Activated T-cell treated with anti-CD3 and anti-CD28 coated beads, Interleukin-2, amount 50 U/mL, for 24 hours (primary cell): ENCODE measurements around the gene TBX5.

Experiments used
- DNase-seq: peaks from one replicate; pipeline ENCODE4 v3.0.0-alpha.2; 2020
- H3K27ac Mint-ChIP-seq: 2 replicates; pipeline ENCODE4 v1.8.0; 2020; ENCODE audit warnings: mild to moderate bottlenecking, mixed read lengths
- H3K27me3 Mint-ChIP-seq: 2 replicates; pipeline ENCODE4 v1.8.0; 2020; ENCODE audit warnings: mixed read lengths
- H3K36me3 Mint-ChIP-seq: 2 replicates; pipeline ENCODE4 v1.8.0; 2020; ENCODE audit warnings: low read depth, mixed read lengths
- H3K4me1 Mint-ChIP-seq: 2 replicates; pipeline ENCODE4 v1.8.0; 2020; ENCODE audit warnings: low read depth, mixed read lengths
- H3K4me3 Mint-ChIP-seq: 2 replicates; pipeline ENCODE4 v1.8.0; 2020; ENCODE audit warnings: mild to moderate bottlenecking, moderate library complexity, mixed read lengths
- H3K9me3 Mint-ChIP-seq: 2 replicates; pipeline ENCODE4 v1.8.0; 2020; ENCODE audit warnings: mixed read lengths

The TBX5 gene

DNA sequence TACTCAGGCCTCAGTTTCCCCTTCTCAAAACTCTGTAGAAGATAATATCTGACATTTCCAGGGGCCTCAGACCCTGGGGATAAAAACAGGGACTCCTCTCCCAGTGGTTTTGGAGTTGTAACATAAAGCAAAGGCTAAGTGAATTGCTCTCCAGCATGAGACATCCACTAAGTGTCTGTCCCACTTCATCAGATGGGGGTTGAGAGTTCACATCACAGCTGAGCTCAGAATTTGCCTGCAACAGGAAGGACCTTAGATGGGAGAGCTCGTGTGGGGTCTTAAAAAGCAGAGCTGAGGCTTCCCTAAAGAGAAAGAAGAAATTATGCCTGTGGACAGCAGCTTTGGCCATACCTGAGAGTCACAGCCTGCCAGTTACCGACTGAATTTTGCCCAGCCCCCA lies 61.1 kb downstream of the TBX5 start:
- Mint-ChIP-seq H3K4me1 (no peaks in the 10 kb centered on the region), H3K4me3 (no peak overlapping the region), H3K9me3 (no peaks in the 10 kb centered on the region), H3K27me3 (no peaks in the 10 kb centered on the region), H3K27ac (no peak overlapping the region), H3K36me3 (no peaks in the 10 kb centered on the region)
- DNase-seq: no peak

DNA sequence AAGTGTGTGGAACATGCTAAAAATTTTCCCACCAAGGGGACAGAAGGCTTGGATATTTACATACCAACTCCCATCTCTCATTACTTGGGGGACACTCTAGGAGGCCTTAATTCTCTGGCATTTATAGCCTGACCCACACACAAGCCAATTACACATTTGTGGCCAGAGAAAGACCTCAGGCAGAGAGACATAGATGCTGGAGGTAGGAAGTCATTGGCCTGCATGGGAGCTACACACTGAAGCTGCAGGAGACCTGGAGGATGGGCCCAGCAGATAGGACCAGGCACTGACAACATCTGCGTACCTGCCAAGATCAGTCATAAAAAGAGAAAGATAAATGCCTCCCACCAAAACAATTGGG lies 61.7 kb downstream of the TBX5 start:
- H3K4me3 Mint-ChIP-seq: no peak overlapping the region
- no peak overlapping the region for H3K27ac Mint-ChIP-seq
- DNase-seq: no peak
- H3K36me3 Mint-ChIP-seq: no peaks in the 10 kb centered on the region
- H3K27me3 Mint-ChIP-seq: no peaks in the 10 kb centered on the region
- H3K4me1 Mint-ChIP-seq: no peaks in the 10 kb centered on the region
- no peaks in the 10 kb centered on the region for H3K9me3 Mint-ChIP-seq

DNA sequence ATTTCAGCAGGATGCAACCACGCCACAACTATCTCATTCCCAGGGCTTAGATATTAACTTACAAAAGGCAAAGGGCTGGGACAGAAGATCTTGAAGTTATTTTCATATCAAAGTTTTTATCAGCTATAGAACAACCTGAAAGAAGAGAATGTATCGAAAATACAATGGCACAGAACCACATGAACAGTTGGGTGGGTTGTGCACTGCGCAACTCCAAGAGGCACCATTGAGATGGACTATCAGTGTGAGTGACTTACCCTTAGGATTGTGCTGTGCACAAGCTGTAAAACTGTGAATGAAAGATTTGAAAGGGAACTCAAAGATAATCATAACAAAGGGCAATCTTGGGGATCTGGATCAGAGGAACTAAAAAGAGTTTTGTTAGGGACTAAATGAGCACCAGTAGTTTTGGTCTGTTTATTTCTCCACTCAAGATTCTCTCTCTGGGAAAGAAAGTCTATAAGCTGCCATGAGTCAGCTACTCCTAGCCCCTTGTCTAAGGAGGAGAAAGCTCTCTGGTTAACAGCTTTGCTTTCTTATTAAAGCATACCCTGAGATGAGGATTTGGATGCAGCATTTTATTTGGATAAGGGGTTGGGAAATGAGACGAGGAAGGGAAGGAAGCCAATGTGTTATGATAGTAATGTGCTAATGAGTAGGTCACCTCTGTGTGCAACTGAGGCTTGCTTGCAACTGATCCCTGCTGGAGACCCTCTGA lies 62.2 kb downstream of the TBX5 start:
- Mint-ChIP-seq H3K4me3 (no peak overlapping the region), H3K36me3 (no peaks in the 10 kb centered on the region), H3K4me1 (no peaks in the 10 kb centered on the region), H3K9me3 (no peaks in the 10 kb centered on the region), H3K27me3 (no peaks in the 10 kb centered on the region), H3K27ac (no peak overlapping the region)
- no peak for DNase-seq

DNA sequence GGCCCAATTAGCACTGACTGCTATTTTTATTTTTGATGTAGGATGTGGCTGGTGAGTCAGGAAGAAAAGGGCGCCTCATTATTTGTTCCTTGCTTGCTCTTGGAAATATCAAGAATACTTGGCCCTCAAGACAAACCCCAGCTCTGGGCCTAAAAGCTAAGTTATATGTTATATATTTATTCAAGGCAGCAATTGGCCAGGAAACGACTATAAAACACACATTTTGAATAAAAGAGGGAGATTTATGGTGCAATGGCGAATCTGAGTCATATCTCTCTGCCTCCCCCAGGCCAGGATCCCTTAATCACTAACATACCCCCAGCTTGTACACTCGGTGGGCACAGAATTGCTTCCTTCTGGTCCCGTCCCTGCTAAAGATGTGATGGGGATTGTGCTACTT lies 63.3 kb downstream of the TBX5 start:
- Mint-ChIP-seq H3K4me1 (no peaks in the 10 kb centered on the region), H3K9me3 (peaks cover 4% of the 10 kb centered on the region), H3K4me3 (no peak overlapping the region), H3K27ac (no peak overlapping the region), H3K27me3 (peaks cover 5% of the 10 kb centered on the region), H3K36me3 (no peaks in the 10 kb centered on the region)
- no peak for DNase-seq

DNA sequence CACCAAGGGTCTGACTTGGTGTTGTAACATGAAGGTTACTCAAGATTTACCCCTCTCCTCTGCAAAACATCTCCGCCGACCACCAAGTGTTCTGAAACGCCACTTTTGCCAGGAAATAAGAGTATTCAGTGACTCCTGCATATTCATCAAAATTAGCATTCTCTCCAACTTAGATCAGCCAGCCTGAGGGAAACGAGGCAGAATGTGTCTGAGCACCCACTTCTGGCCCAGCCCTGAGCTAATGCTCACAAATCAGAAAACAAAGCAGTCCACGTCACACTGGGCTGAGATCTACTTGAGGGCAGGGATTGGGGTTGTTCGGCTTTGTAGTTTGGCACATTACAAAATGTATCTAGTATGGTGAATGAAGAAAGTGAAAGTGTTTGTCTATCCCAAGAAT lies 64.3 kb downstream of the TBX5 start:
- Mint-ChIP-seq H3K36me3 (no peaks in the 10 kb centered on the region), H3K4me1 (no peaks in the 10 kb centered on the region), H3K4me3 (no peak overlapping the region), H3K27me3 (peaks cover 9% of the 10 kb centered on the region), H3K27ac (no peak overlapping the region), H3K9me3 (peaks cover 4% of the 10 kb centered on the region)
- no peak for DNase-seq

DNA sequence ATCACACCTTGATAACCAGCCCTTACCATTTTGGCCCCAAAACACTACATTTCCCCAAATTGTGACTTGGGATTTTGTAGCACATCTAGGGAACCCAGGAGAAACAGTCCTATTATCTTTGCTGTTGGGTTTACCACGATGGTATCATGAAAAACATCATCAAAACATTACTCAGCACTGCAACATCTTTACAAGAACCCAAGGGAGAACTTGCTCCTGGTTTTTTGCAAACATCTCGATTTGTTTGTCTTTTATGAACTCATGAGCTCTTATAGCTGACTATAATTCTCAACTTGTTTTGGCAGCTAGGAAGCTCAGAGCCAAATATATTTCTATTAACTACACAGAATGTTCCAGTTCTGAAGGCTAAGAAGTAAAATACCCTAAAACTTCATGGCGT lies 65.7 kb downstream of the TBX5 start:
- H3K4me3 Mint-ChIP-seq: no peak overlapping the region
- peaks cover 9% of the 10 kb centered on the region for H3K27me3 Mint-ChIP-seq
- H3K4me1 Mint-ChIP-seq: no peaks in the 10 kb centered on the region
- H3K36me3 Mint-ChIP-seq: no peaks in the 10 kb centered on the region
- DNase-seq: no peak
- no peak overlapping the region for H3K27ac Mint-ChIP-seq
- H3K9me3 Mint-ChIP-seq: peaks cover 4% of the 10 kb centered on the region

DNA sequence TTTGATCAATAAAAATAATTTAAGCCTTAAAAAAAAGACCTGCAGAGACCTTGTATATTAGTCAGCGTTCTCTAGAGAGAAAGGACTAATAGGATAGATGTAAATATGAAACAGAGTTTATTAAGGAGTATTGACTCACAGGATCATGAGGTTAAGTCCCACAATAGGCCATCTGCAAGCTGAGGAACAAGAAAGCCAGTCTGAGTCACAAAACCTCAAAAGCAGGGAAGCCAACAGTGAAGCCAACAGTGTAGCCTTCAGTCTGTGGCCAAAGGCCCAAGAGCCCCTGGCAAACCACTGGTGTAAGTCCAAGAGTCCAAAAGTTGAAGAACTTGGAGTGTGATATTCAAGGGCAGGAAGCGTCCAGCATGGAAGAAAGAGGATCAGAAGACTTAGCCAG lies 66.3 kb downstream of the TBX5 start:
- no peak for DNase-seq
- H3K4me3 Mint-ChIP-seq: no peak overlapping the region
- H3K36me3 Mint-ChIP-seq: no peaks in the 10 kb centered on the region
- peaks cover 9% of the 10 kb centered on the region for H3K27me3 Mint-ChIP-seq
- peaks cover 4% of the 10 kb centered on the region for H3K9me3 Mint-ChIP-seq
- H3K27ac Mint-ChIP-seq: no peak overlapping the region
- H3K4me1 Mint-ChIP-seq: no peaks in the 10 kb centered on the region

DNA sequence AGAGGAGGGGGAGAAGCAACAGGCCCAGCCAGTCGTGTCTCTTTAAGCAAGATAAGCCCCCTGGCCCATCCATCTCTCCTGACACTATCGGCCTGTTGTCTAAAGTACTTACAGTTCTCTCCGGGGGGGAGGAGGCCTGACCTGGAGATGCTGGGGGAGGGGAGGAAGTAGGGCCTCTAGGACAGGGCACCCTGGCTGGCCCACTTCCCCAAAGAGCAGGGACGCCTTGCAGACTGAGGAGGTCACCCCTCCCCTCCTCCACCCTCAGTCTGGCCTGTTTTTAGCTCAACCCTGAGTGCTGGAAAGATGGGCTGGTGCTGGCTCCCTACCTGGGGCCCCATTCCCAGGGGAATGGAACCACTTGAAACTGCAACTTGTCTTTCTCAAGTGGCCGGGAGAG lies 70.3 kb downstream of the TBX5 start:
- Mint-ChIP-seq H3K4me1 (no peaks in the 10 kb centered on the region), H3K27me3 (peaks cover 9% of the 10 kb centered on the region), H3K27ac (no peak overlapping the region), H3K9me3 (peaks cover 12% of the 10 kb centered on the region), H3K36me3 (no peaks in the 10 kb centered on the region), H3K4me3 (no peak overlapping the region)
- DNase-seq: no peak

DNA sequence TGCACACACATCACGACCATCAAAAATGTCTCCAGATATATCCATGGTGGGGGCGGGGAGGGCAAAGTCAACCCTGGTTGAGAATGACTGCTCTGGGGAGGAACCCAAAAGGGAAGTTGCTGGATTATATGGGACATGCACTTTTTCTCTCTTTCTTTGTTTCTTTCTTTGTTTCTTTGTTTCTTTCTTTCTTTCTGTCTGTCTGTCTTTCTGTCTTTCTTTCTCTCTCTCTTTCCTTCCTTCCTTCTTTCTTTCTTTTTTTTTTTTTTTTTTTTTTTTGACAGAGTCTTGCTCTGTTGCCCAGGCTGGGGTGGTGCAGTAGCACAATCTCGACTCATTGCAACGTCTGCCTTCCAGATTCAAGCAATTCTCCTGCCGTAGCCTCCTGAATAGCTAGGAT lies 71.5 kb downstream of the TBX5 start:
- no peak overlapping the region for H3K27ac Mint-ChIP-seq
- peaks cover 12% of the 10 kb centered on the region for H3K9me3 Mint-ChIP-seq
- no peak for DNase-seq
- H3K27me3 Mint-ChIP-seq: peaks cover 9% of the 10 kb centered on the region
- H3K4me1 Mint-ChIP-seq: no peaks in the 10 kb centered on the region
- no peaks in the 10 kb centered on the region for H3K36me3 Mint-ChIP-seq
- H3K4me3 Mint-ChIP-seq: no peak overlapping the region

DNA sequence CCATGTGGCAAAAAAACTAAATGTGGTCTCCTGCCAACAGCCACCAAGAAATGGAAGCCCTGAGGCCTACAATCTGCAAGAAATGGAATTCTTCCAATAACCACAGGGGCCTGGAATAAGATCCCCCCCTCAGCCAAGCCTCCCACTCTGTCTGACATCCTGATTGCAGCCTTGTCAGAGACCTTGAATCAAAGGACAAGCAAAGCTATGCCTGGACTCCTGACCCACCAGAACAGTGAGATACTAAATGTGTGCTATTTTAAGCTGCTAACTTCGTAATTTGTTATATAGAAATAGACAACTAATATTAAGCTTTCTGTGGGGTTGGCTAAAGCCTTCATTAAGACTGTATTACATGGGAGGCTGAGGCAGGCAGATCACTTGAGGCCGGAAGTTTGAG lies 77.7 kb downstream of the TBX5 start:
- Mint-ChIP-seq H3K4me1 (no peaks in the 10 kb centered on the region), H3K9me3 (peaks cover 6% of the 10 kb centered on the region), H3K27me3 (no peaks in the 10 kb centered on the region), H3K27ac (no peak overlapping the region), H3K4me3 (no peak overlapping the region), H3K36me3 (no peaks in the 10 kb centered on the region)
- no peak for DNase-seq

DNA sequence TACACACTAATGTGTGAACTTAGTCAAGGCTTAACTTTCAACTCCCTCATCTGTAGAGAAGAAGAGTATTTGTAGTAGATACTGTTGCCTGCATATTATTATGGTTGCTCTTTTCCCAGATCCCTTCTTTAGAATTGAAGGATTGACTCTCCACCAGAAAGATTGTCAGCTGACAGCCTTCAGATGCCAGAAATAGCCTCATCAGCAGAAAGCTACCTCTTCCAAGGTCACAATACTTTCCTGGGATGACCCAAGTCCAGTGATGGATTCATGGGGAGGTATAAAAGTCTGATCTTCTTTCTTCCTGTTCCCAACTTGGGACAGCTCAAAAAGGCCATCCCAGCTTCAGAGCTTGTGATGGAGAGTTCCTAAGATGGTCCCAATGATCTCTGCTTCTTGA lies 78.2 kb downstream of the TBX5 start:
- Mint-ChIP-seq H3K27ac (no peak overlapping the region), H3K27me3 (no peaks in the 10 kb centered on the region), H3K36me3 (no peaks in the 10 kb centered on the region), H3K4me3 (no peak overlapping the region), H3K4me1 (no peaks in the 10 kb centered on the region), H3K9me3 (peaks cover 6% of the 10 kb centered on the region)
- DNase-seq: no peak

DNA sequence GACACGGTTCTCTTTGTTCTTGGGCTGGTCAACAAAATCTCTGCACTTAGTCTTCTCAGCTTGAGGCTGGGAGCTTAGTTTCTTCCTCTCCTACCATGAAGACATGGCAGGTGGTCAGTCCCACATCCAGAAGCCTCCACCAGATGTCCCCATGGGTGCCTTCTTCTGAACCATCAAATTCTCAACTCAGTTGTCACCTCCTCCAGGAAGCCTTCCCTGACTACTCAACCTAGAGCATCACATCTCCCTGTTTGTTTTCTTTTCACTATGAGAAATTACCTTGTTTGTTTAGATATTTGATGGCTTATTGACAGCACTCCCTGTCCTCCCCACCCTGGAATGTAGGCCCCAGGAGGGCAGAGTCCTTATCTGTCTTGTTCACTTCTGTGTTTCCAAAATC lies 84.4 kb downstream of the TBX5 start:
- H3K4me3 Mint-ChIP-seq: no peak overlapping the region
- no peaks in the 10 kb centered on the region for H3K4me1 Mint-ChIP-seq
- no peak overlapping the region for H3K27ac Mint-ChIP-seq
- H3K27me3 Mint-ChIP-seq: peaks cover 6% of the 10 kb centered on the region
- DNase-seq: no peak
- H3K9me3 Mint-ChIP-seq: peaks cover 2% of the 10 kb centered on the region
- no peaks in the 10 kb centered on the region for H3K36me3 Mint-ChIP-seq

DNA sequence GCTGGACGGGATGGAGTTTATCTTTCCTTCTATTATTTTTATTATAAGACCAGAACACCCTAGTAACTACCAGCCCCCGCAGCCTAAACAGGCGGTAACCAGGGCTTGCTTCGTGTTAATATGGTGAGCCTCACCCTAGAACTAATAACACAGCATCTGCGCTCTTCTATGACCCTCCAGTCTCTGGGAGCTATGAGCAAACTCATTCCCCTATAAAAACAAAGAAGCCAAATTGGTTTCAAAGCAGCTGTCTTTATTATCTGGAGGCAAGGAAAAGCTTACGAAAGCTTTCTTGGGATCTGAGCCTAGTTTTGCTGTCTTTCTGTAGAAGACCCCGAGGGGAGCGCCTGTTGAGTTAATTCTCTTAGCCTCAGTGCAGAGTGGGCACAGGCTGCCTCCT lies 85.0 kb downstream of the TBX5 start:
- Mint-ChIP-seq H3K36me3 (no peaks in the 10 kb centered on the region), H3K9me3 (peaks cover 2% of the 10 kb centered on the region), H3K4me1 (no peaks in the 10 kb centered on the region), H3K27ac (no peak overlapping the region), H3K4me3 (no peak overlapping the region), H3K27me3 (peaks cover 6% of the 10 kb centered on the region)
- no peak for DNase-seq

DNA sequence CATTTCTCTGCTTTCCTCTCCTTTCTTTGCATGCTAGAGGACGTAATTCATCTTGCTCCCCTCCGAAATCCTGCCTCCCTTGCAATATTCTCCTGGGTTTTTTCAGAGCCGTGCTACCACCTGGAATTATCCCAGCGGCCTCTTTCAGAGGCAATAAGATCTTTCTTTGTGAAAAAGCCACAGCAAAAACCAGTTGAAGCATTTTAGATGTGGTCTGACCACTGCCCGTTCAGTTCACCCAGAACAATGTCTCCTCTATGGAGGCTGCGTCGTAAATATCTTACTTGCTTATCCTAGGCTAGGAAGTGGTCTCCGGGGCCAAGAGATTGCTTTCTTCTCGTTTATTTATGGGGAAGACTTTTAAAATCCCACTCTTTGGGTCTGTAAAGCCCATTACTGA lies 85.8 kb downstream of the TBX5 start:
- H3K27me3 Mint-ChIP-seq: peaks cover 6% of the 10 kb centered on the region
- peaks cover 2% of the 10 kb centered on the region for H3K9me3 Mint-ChIP-seq
- H3K36me3 Mint-ChIP-seq: no peaks in the 10 kb centered on the region
- H3K4me1 Mint-ChIP-seq: no peaks in the 10 kb centered on the region
- no peak overlapping the region for H3K4me3 Mint-ChIP-seq
- H3K27ac Mint-ChIP-seq: no peak overlapping the region
- no peak for DNase-seq

DNA sequence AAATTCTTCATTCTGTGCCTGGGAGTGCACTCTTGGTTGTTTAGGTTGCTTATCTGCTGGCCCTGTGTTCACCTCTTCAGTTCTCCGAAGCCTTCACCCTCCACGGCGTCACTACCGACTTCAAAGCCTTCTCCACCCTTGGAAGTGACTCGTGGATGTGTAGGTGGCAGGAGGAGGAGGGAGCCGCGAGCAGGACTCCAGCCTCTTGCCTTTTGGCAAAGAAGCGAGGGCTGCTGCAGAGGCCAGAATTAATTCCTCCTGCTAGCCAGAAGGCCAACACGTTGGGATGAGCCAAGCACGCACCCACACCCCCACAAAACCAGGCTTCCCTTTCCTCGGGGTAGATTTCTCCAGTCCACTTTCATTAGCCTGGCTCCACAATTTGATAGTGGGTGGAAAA lies 86.5 kb downstream of the TBX5 start:
- no peak for DNase-seq
- no peaks in the 10 kb centered on the region for H3K4me1 Mint-ChIP-seq
- H3K36me3 Mint-ChIP-seq: no peaks in the 10 kb centered on the region
- no peak overlapping the region for H3K4me3 Mint-ChIP-seq
- H3K27me3 Mint-ChIP-seq: peaks cover 6% of the 10 kb centered on the region
- H3K9me3 Mint-ChIP-seq: peaks cover 2% of the 10 kb centered on the region
- no peak overlapping the region for H3K27ac Mint-ChIP-seq

DNA sequence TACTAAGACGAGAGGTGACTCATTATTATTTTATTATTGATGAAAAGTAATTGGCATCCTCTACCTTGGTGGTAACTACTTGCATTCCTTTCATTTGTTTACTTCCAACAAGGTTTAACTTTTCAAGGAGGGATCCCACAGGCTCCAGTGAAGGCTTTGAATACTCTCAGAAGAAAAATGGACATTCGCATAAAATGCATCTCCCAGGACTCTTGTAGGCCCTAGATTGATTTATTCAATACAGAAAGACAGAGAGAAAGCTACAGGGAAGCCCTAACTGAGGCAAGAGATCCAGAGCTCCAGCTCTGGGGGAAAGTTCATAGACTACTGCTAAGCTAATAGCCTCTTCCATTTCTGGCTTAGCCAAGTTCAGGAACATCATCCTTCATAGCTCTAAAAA lies 87.0 kb downstream of the TBX5 start:
- no peak overlapping the region for H3K4me3 Mint-ChIP-seq
- H3K27ac Mint-ChIP-seq: no peak overlapping the region
- DNase-seq: no peak
- H3K27me3 Mint-ChIP-seq: peaks cover 6% of the 10 kb centered on the region
- H3K9me3 Mint-ChIP-seq: peaks cover 2% of the 10 kb centered on the region
- H3K36me3 Mint-ChIP-seq: no peaks in the 10 kb centered on the region
- no peaks in the 10 kb centered on the region for H3K4me1 Mint-ChIP-seq
